Lower lobe of right lung (tissue), 2 donors: ENCODE results near the gene HOXB6. TPM values are rescaled to one million over a fixed set of nuclear protein-coding genes. Genes with fewer than 3 reads are reported as not detected.

Experiments used
- ATAC-seq, 2 donors: fragments of 200-7000 bp; cut with Tn5 transposase; one replicate each; pipeline ENCODE4 v1.9.1; 2020 to 2022; ENCODE audit warnings: mild to moderate bottlenecking in 2 of 2, moderate library complexity in 2 of 2
- DNase-seq: peaks from one replicate; pipeline ENCODE4 v3.0.0-alpha.2; 2020
- H3K27ac ChIP-seq: fragments of 200-600 bp; one replicate; pipeline ENCODE4 v1.8.0; 2022
- H3K27me3 ChIP-seq: fragments of 200-600 bp; one replicate; pipeline ENCODE4 v1.8.0; 2022; ENCODE audit warnings: low read depth
- H3K36me3 ChIP-seq: fragments of 200-600 bp; one replicate; pipeline ENCODE4 v1.8.0; 2022; ENCODE audit warnings: mild to moderate bottlenecking
- H3K4me1 ChIP-seq: fragments of 200-600 bp; one replicate; pipeline ENCODE4 v1.8.0; 2022
- H3K4me3 ChIP-seq: fragments of 200-600 bp; one replicate; pipeline ENCODE4 v1.8.0; 2022; ENCODE audit warnings: mild to moderate bottlenecking
- H3K9me3 ChIP-seq: fragments of 200-600 bp; one replicate; pipeline ENCODE4 v1.8.0; 2022
- CTCF ChIP-seq: fragments of 200-600 bp; IDR thresholded peaks from one replicate; pipeline ENCODE4 v1.8.0; 2022; ENCODE audit warnings: antibody characterized with exemption, mild to moderate bottlenecking
- intact Hi-C: fragments of 100-400 bp; cut with DNase I; formaldehyde crosslinking; loops from one replicate; pipeline ENCODE4 v1.11.0; 2022
- microRNA-seq: library from miRNA; unstranded; fragments of <30 nt; microRNA quantifications from one replicate; pipeline ENCODE4 v1.2.0, GENCODE V29; 2020; ENCODE audit warnings: borderline number of aligned reads
- total RNA-seq: library from RNA; stranded (reverse); fragmentation: NEBNext Ultra II Directional; extraction: Animal tissue kit (Norgen Biotek cat#: 25700); gene quantifications from one replicate; pipeline ENCODE4 v1.2.1, GENCODE V29; 2021
- donor health status: DM: no; HTN: yes; CAD: no; lungs with severe emphysema.

HOXB6 gene
- total RNA-seq, 1 donor from 2014 or later: 4.4 TPM

- no peak for DNase-seq
- ATAC-seq: no peak
- intact Hi-C loops: no loop called here
- no peaks in the 10 kb centered on the region for H3K36me3 ChIP-seq
- H3K4me1 ChIP-seq: peaks cover 24% of the 10 kb centered on the region
- peaks cover 62% of the 10 kb centered on the region for H3K27me3 ChIP-seq
- no peaks in the 10 kb centered on the region for H3K9me3 ChIP-seq
- no peak for TF ChIP-seq CTCF
- H3K4me3 ChIP-seq: peak overlapping the region; percentile 24
- peak overlapping the region; percentile 76 for H3K27ac ChIP-seq
Observed at GRCh38 chr17:48547808-48548522, 56.8 kb downstream of the HOXB6 start.

- ATAC-seq: peak in 1 of 2 donors; percentile 15
- Histone ChIP-seq H3K4me3 (peak overlapping the region; percentile 24), H3K27me3 (peaks cover 68% of the 10 kb centered on the region)
Observed at GRCh38 chr17:48546924-48547807, 57.6 kb downstream of the HOXB6 start.

GRCh38 chr17:48546137-48546923 is 58.5 kb downstream of the HOXB6 start:
- Histone ChIP-seq H3K4me1 (peaks cover 24% of the 10 kb centered on the region), H3K4me3 (peak overlapping the region; percentile 24), H3K27me3 (peaks cover 68% of the 10 kb centered on the region), H3K9me3 (no peaks in the 10 kb centered on the region), H3K27ac (peak overlapping the region; percentile 76), H3K36me3 (no peaks in the 10 kb centered on the region)
- no peak for DNase-seq
- no peak for ATAC-seq
- intact Hi-C loops: no loop called here
- no peak for TF ChIP-seq CTCF

More at GRCh38 chr17:48546924-48547807, 57.6 kb downstream of the HOXB6 start:
- H3K27ac ChIP-seq: peak overlapping the region; percentile 76
- no peaks in the 10 kb centered on the region for H3K36me3 ChIP-seq
- TF ChIP-seq CTCF: no peak
- H3K4me1 ChIP-seq: peaks cover 24% of the 10 kb centered on the region
- intact Hi-C loops: no loop called here
- H3K9me3 ChIP-seq: no peaks in the 10 kb centered on the region
- no peak for DNase-seq

Small RNAs within 50 kb of the gene (microRNA-seq; reads per million reads assigned to microRNA genes)
- not detected for gene MIR196A1

Other genes with a start within 250 kb of the HOXB6 start
- gene SKAP1, start 174.8 kb downstream of the HOXB6 start, total RNA-seq: 6.4 TPM
- not detected for gene HOXB1, start 74.0 kb downstream of the HOXB6 start, total RNA-seq
- 5.6 TPM for gene HOXB2, start 59.9 kb downstream of the HOXB6 start, total RNA-seq
- gene HOXB4, start 26.6 kb downstream of the HOXB6 start, total RNA-seq: 5.8 TPM
- gene HOXB3, start 14.7 kb downstream of the HOXB6 start, total RNA-seq: 11.3 TPM
- gene HOXB5, start 11.2 kb downstream of the HOXB6 start, total RNA-seq: 3.9 TPM
- 2.4 TPM for gene HOXB7, start 6.0 kb upstream of the HOXB6 start, total RNA-seq
- 0.21 TPM for gene HOXB8, start 10.3 kb upstream of the HOXB6 start, total RNA-seq
- not detected for gene HOXB9, start 21.4 kb upstream of the HOXB6 start, total RNA-seq
- not detected for gene PRAC1, start 117.5 kb upstream of the HOXB6 start, total RNA-seq
- not detected for gene PRAC2, start 118.2 kb upstream of the HOXB6 start, total RNA-seq
- not detected for gene HOXB13, start 123.8 kb upstream of the HOXB6 start, total RNA-seq
- gene TTLL6, start 212.2 kb upstream of the HOXB6 start, total RNA-seq: 2.7 TPM
- gene CALCOCO2, start 226.0 kb upstream of the HOXB6 start, total RNA-seq: 174 TPM